PC-9 (cell line): ENCODE results near the gene OTOP1. TPM values are rescaled to one million over a fixed set of nuclear protein-coding genes. Genes with fewer than 3 reads are reported as not detected.
"Not testable (repeated sequence)": the region's sequence is repeated elsewhere in the genome, so short reads cannot be mapped to it uniquely, and the experiment has no call there.

Experiments used
- BruUV-seq: library from RNA; stranded (reverse); fragments of 400-500 nt; replicated peaks from 2 replicates; lab custom pipeline; 2021; lab: Mats Ljungman, UMichigan
- CTCF ChIA-PET: fragments of 300-600 bp; sonication (Branson Sonifier 250); formaldehyde crosslinking; loops from one replicate; lab custom pipeline; 2022; ENCODE audit warnings: antibody characterized with exemption; lab: Charles Lee
- POLR2A ChIA-PET: fragments of 300-600 bp; sonication (Branson Sonifier 250); formaldehyde crosslinking; loops from one replicate; lab custom pipeline; 2022; ENCODE audit warnings: antibody characterized with exemption; ENCODE audit not compliant: unreplicated experiment; lab: Charles Lee
- DNase-seq, 2 experiments: peaks; one replicate each; pipeline versions ENCODE4 v3.0.0 to v3.0.0-alpha.2; 2015 to 2022; ENCODE audit warnings: mixed read lengths in 1 of 2
- H2AFZ ChIP-seq: fragments of 200-600 bp; sonication (generic); 2 replicates; pipeline ENCODE4 v1.8.1; 2017; ENCODE audit warnings: antibody characterized with exemption
- H3F3A ChIP-seq: fragments of 200-600 bp; sonication (generic); 2 replicates; pipeline ENCODE4 v1.8.1; 2017; ENCODE audit warnings: antibody characterized with exemption, mild to moderate bottlenecking, low read depth; ENCODE audit not compliant: insufficient read depth
- H3K27ac ChIP-seq: fragments of 200-600 bp; sonication (generic); 2 replicates; pipeline ENCODE4 v1.6.1; 2016; ENCODE audit warnings: mixed run types
- H3K27me3 ChIP-seq: fragments of 200-600 bp; sonication (generic); 2 replicates; pipeline ENCODE4 v1.6.1; 2016; ENCODE audit warnings: low read depth, mixed run types; ENCODE audit not compliant: insufficient read depth
- H3K36me3 ChIP-seq: fragments of 200-600 bp; sonication (generic); 2 replicates; pipeline ENCODE4 v1.6.1; 2016; ENCODE audit warnings: low read depth, mixed run types
- H3K4me1 ChIP-seq: fragments of 200-600 bp; sonication (generic); replicated peaks from 2 replicates; pipeline ENCODE4 v1.6.1; 2016; ENCODE audit warnings: mixed run types; ENCODE audit not compliant: insufficient read depth
- H3K4me2 ChIP-seq: fragments of 200-600 bp; sonication (generic); 2 replicates; pipeline ENCODE4 v1.6.1; 2017; ENCODE audit warnings: mixed run types
- H3K4me3 ChIP-seq: fragments of 200-600 bp; sonication (generic); 2 replicates; pipeline ENCODE4 v1.6.1; 2016; ENCODE audit warnings: mixed run types
- H3K79me2 ChIP-seq: fragments of 200-600 bp; sonication (generic); 2 replicates; pipeline ENCODE4 v1.6.1; 2017; ENCODE audit warnings: low read depth, mixed run types
- H3K9me2 ChIP-seq: fragments of 200-600 bp; sonication (generic); 2 replicates; pipeline ENCODE4 v1.8.1; 2017; ENCODE audit warnings: mild to moderate bottlenecking; ENCODE audit not compliant: insufficient read depth
- H3K9me3 ChIP-seq: fragments of 200-600 bp; sonication (generic); 2 replicates; pipeline ENCODE4 v1.8.1; 2016; ENCODE audit warnings: low read depth; ENCODE audit not compliant: insufficient read depth
- H4K20me1 ChIP-seq: fragments of 200-600 bp; sonication (generic); 2 replicates; pipeline ENCODE4 v1.8.1; 2017; ENCODE audit not compliant: insufficient read depth
- CTCF ChIP-seq: fragments of 200-600 bp; sonication (generic); conservative IDR thresholded peaks from 2 replicates; pipeline ENCODE4 v1.6.1; 2017; ENCODE audit warnings: mixed run types, antibody characterized with exemption, mild to moderate bottlenecking, moderate library complexity
- EZH2 ChIP-seq: fragments of 200-600 bp; sonication (generic); IDR thresholded peaks from 2 replicates; pipeline ENCODE4 v1.8.0; 2017; ENCODE audit warnings: antibody characterized with exemption, low read depth
- intact Hi-C: fragments of 100-400 bp; cut with micrococcal nuclease; formaldehyde crosslinking; loops from one replicate; pipeline ENCODE4 v1.10.0; 2022; ENCODE audit not compliant: unreplicated experiment
- total RNA-seq: library from RNA; stranded (reverse); gene quantifications from 2 replicates; pipeline ENCODE4 v1.2.3, GENCODE V29; 2021

Gene OTOP1
- total RNA-seq, 1 experiment from 2014 or later: not detected

GRCh38 chr4:4216648-4217047 is 10.1 kb downstream of the OTOP1 start:
- no TSS peak for BruUV-seq
- no peaks in the 10 kb centered on the region for H3K36me3 ChIP-seq
- no peaks in the 10 kb centered on the region for H3K4me1 ChIP-seq
- H3K79me2 ChIP-seq: no peaks in the 10 kb centered on the region
- no peak for TF ChIP-seq EZH2
- TF ChIP-seq CTCF: no peak
- H3K4me3 ChIP-seq: no peak overlapping the region
- H3K9me3 ChIP-seq: no peaks in the 10 kb centered on the region
- intact Hi-C loops: no loop called here
- no peak overlapping the region for H3K4me2 ChIP-seq
- POLR2A ChIA-PET: no interaction called here
- DNase-seq: no peak
- H3K27me3 ChIP-seq: peaks cover 2% of the 10 kb centered on the region; the same call in 1 of the 2 replicates
- H3K9me2 ChIP-seq: no peaks in the 10 kb centered on the region
- H2AFZ ChIP-seq: no peak overlapping the region
- CTCF ChIA-PET: no interaction called here
- H3K27ac ChIP-seq: no peak overlapping the region
- H4K20me1 ChIP-seq: no peaks in the 10 kb centered on the region
- no peaks in the 10 kb centered on the region for H3F3A ChIP-seq

GRCh38 chr4:4213674-4214073 is 13.1 kb downstream of the OTOP1 start:
- H3K9me3 ChIP-seq, BruUV-seq, H3K27ac ChIP-seq, CTCF ChIA-PET, H3K4me3 ChIP-seq, H3K9me2 ChIP-seq, DNase-seq, H3F3A ChIP-seq, H4K20me1 ChIP-seq, intact Hi-C loops, H3K4me1 ChIP-seq, H3K36me3 ChIP-seq, H2AFZ ChIP-seq, H3K79me2 ChIP-seq, POLR2A ChIA-PET, H3K4me2 ChIP-seq: not testable (repeated sequence)
- H3K27me3 ChIP-seq: peaks cover 13% of the 10 kb centered on the region

GRCh38 chr4:4206204-4206603 is 20.5 kb downstream of the OTOP1 start:
- BruUV-seq: no TSS peak
- no peaks in the 10 kb centered on the region for H3K4me1 ChIP-seq
- intact Hi-C loops: no loop called here
- no peak for DNase-seq
- no peak overlapping the region for H2AFZ ChIP-seq
- H3K79me2 ChIP-seq: no peaks in the 10 kb centered on the region
- no peaks in the 10 kb centered on the region for H3F3A ChIP-seq
- H3K9me2 ChIP-seq: no peaks in the 10 kb centered on the region
- no peaks in the 10 kb centered on the region for H3K36me3 ChIP-seq
- H3K4me3 ChIP-seq: no peak overlapping the region
- TF ChIP-seq CTCF (no peak), EZH2 (no peak)
- no peaks in the 10 kb centered on the region for H3K9me3 ChIP-seq
- ChIA-PET CTCF (no interaction called here), POLR2A (no interaction called here)
- H3K4me2 ChIP-seq: no peak overlapping the region
- no peaks in the 10 kb centered on the region for H4K20me1 ChIP-seq
- H3K27ac ChIP-seq: no peak overlapping the region
- peaks cover 52% of the 10 kb centered on the region for H3K27me3 ChIP-seq

GRCh38 chr4:4204401-4204745 is 22.4 kb downstream of the OTOP1 start:
- Histone ChIP-seq H3K4me2 (no peak overlapping the region), H4K20me1 (no peaks in the 10 kb centered on the region), H3F3A (no peaks in the 10 kb centered on the region), H3K27ac (no peak overlapping the region), H3K9me2 (no peaks in the 10 kb centered on the region), H3K4me3 (no peak overlapping the region), H2AFZ (no peak overlapping the region), H3K36me3 (no peaks in the 10 kb centered on the region), H3K9me3 (no peaks in the 10 kb centered on the region), H3K27me3 (peaks cover 39% of the 10 kb centered on the region), H3K4me1 (no peaks in the 10 kb centered on the region), H3K79me2 (no peaks in the 10 kb centered on the region)
- POLR2A ChIA-PET: no interaction called here
- no TSS peak for BruUV-seq
- TF ChIP-seq EZH2: no peak
- TF ChIP-seq CTCF: no peak
- DNase-seq: no peak
- intact Hi-C loops: no loop called here
- CTCF ChIA-PET: no interaction called here
